Measurements from ENCODE around the gene TOMM22. TPM values are rescaled to one million over a fixed set of nuclear protein-coding genes. Genes with fewer than 3 reads are reported as not detected.

Gene TOMM22
- total and polyA plus RNA-seq, 2 experiments from 2014 or later: 84.0 to 131 TPM

DNA sequence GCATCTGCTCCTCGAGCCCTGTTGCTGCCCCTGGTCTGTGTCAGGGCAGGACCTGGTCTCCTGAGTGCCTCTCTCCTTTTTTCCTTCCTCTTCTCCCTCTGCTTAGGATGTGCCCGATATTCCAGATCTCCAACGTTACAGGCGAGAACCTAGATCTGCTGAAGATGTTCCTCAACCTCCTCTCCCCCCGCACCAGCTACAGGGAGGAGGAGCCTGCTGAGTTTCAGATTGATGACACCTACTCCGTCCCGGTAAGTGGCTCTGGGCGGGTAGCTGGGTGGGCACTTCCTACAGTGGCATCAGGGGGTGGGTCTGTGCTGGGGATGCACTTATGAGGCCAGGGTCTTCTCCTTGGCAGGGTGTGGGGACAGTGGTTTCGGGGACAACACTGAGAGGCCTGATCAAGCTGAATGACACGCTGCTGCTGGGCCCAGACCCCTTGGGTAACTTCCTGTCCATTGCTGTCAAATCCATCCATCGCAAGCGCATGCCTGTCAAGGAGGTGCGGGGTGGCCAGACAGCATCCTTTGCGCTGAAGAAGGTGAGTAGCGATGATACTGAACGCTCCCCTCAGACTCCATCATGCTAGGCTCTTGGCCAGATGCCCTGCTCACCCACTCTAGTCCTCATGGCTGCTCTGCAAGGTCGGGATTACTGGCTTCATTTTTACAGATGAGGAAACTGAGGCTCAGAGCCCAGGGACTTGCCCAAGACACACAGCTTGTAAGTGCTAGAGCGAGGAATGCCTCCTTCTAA, 44.3 kb downstream of the TOMM22 start:
- H3K4me1 ChIP-seq (ENCODE audit: insufficient read depth): no peaks in the 10 kb centered on the region
- ATAC-seq: no peak
- H3K27me3 Mint-ChIP-seq (ENCODE audit: insufficient read depth, low read depth, poor library complexity): peaks cover 5% of the 10 kb centered on the region
- DNase-seq (ENCODE audit: low spot score): no peak
- no peak overlapping the region for H3K27ac ChIP-seq (ENCODE audit: low read depth)
- H3K27me3 ChIP-seq (ENCODE audit: insufficient read depth): no peaks in the 10 kb centered on the region
- H3K9me2 ChIP-seq (ENCODE audit: insufficient read depth): no peaks in the 10 kb centered on the region
- H3K79me2 ChIP-seq (replicated peaks; ENCODE audit: insufficient read depth): no peaks in the 10 kb centered on the region; the same call in 1 of the 2 replicates
- H3K27ac Mint-ChIP-seq: no peak overlapping the region
- H2AFZ ChIP-seq: no peak overlapping the region
- no peaks in the 10 kb centered on the region for H3K9me3 Mint-ChIP-seq
- H3K4me3 ChIP-seq: no peak overlapping the region
- H3K4me2 ChIP-seq: no peak overlapping the region
- H3K4me3 Mint-ChIP-seq: no peak overlapping the region
- peaks cover 93% of the 10 kb centered on the region for H3K36me3 Mint-ChIP-seq (ENCODE audit: low read depth)
- peaks cover 52% of the 10 kb centered on the region for H3K36me3 ChIP-seq (ENCODE audit: insufficient read depth)
- H3F3A ChIP-seq (replicated peaks; ENCODE audit: low read depth): no peaks in the 10 kb centered on the region
- H4K20me1 ChIP-seq (replicated peaks; ENCODE audit: insufficient read depth): peaks cover 9% of the 10 kb centered on the region; the same call in 1 of the 2 replicates
- H3K4me1 Mint-ChIP-seq: no peaks in the 10 kb centered on the region; the same call in 2 of the 3 replicates
- TF ChIP-seq NANOG (IDR thresholded peaks at IDR 0.05; ENCODE audit: borderline replicate concordance): no peak
- no peak for TF ChIP-seq ZNF331 (CRISPR knock-in tag; IDR thresholded peaks at IDR 0.05; ENCODE audit: low read depth)
- TF ChIP-seq STAT1 (IDR thresholded peaks at IDR 0.05; ENCODE audit: unreplicated experiment): no peak
- no peak for TF ChIP-seq JUNB (IDR thresholded peaks at IDR 0.05; ENCODE audit: unreplicated experiment)
- TF ChIP-seq EZH2phosphoT487 (IDR thresholded peaks at IDR 0.05; ENCODE audit: unreplicated experiment): no peak
- TF ChIP-seq, protein P1, sequence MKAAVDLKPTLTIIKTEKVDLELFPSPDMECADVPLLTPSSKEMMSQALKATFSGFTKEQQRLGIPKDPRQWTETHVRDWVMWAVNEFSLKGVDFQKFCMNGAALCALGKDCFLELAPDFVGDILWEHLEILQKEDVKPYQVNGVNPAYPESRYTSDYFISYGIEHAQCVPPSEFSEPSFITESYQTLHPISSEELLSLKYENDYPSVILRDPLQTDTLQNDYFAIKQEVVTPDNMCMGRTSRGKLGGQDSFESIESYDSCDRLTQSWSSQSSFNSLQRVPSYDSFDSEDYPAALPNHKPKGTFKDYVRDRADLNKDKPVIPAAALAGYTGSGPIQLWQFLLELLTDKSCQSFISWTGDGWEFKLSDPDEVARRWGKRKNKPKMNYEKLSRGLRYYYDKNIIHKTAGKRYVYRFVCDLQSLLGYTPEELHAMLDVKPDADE (IDR thresholded peaks at IDR 0.05): no peak
- TF ChIP-seq CREB1 (CRISPR knock-in tag; IDR thresholded peaks at IDR 0.05; ENCODE audit: low read depth): no peak
- TF ChIP-seq, protein P2, sequence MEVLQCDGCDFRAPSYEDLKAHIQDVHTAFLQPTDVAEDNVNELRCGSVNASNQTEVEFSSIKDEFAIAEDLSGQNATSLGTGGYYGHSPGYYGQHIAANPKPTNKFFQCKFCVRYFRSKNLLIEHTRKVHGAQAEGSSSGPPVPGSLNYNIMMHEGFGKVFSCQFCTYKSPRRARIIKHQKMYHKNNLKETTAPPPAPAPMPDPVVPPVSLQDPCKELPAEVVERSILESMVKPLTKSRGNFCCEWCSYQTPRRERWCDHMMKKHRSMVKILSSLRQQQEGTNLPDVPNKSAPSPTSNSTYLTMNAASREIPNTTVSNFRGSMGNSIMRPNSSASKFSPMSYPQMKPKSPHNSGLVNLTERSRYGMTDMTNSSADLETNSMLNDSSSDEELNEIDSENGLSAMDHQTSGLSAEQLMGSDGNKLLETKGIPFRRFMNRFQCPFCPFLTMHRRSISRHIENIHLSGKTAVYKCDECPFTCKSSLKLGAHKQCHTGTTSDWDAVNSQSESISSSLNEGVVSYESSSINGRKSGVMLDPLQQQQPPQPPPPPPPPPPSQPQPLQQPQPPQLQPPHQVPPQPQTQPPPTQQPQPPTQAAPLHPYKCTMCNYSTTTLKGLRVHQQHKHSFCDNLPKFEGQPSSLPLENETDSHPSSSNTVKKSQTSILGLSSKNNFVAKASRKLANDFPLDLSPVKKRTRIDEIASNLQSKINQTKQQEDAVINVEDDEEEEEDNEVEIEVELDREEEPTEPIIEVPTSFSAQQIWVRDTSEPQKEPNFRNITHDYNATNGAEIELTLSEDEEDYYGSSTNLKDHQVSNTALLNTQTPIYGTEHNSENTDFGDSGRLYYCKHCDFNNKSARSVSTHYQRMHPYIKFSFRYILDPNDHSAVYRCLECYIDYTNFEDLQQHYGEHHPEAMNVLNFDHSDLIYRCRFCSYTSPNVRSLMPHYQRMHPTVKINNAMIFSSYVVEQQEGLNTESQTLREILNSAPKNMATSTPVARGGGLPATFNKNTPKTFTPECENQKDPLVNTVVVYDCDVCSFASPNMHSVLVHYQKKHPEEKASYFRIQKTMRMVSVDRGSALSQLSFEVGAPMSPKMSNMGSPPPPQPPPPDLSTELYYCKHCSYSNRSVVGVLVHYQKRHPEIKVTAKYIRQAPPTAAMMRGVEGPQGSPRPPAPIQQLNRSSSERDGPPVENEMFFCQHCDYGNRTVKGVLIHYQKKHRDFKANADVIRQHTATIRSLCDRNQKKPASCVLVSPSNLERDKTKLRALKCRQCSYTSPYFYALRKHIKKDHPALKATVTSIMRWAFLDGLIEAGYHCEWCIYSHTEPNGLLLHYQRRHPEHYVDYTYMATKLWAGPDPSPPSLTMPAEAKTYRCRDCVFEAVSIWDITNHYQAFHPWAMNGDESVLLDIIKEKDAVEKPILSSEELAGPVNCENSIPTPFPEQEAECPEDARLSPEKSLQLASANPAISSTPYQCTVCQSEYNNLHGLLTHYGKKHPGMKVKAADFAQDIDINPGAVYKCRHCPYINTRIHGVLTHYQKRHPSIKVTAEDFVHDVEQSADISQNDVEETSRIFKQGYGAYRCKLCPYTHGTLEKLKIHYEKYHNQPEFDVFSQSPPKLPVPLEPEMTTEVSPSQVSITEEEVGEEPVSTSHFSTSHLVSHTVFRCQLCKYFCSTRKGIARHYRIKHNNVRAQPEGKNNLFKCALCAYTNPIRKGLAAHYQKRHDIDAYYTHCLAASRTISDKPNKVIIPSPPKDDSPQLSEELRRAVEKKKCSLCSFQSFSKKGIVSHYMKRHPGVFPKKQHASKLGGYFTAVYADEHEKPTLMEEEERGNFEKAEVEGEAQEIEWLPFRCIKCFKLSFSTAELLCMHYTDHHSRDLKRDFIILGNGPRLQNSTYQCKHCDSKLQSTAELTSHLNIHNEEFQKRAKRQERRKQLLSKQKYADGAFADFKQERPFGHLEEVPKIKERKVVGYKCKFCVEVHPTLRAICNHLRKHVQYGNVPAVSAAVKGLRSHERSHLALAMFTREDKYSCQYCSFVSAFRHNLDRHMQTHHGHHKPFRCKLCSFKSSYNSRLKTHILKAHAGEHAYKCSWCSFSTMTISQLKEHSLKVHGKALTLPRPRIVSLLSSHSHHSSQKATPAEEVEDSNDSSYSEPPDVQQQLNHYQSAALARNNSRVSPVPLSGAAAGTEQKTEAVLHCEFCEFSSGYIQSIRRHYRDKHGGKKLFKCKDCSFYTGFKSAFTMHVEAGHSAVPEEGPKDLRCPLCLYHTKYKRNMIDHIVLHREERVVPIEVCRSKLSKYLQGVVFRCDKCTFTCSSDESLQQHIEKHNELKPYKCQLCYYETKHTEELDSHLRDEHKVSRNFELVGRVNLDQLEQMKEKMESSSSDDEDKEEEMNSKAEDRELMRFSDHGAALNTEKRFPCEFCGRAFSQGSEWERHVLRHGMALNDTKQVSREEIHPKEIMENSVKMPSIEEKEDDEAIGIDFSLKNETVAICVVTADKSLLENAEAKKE (CRISPR knock-in tag; IDR thresholded peaks at IDR 0.05): no peak
- TF ChIP-seq EZH2 (IDR thresholded peaks at IDR 0.05; ENCODE audit: low read depth, unreplicated experiment): no peak
- no peak for TF ChIP-seq ZNF114 (CRISPR knock-in tag; IDR thresholded peaks at IDR 0.05)
- TF ChIP-seq POLR2AphosphoS5 (IDR thresholded peaks at IDR 0.05; ENCODE audit: low read depth): no peak
- TF ChIP-seq, protein P3, sequence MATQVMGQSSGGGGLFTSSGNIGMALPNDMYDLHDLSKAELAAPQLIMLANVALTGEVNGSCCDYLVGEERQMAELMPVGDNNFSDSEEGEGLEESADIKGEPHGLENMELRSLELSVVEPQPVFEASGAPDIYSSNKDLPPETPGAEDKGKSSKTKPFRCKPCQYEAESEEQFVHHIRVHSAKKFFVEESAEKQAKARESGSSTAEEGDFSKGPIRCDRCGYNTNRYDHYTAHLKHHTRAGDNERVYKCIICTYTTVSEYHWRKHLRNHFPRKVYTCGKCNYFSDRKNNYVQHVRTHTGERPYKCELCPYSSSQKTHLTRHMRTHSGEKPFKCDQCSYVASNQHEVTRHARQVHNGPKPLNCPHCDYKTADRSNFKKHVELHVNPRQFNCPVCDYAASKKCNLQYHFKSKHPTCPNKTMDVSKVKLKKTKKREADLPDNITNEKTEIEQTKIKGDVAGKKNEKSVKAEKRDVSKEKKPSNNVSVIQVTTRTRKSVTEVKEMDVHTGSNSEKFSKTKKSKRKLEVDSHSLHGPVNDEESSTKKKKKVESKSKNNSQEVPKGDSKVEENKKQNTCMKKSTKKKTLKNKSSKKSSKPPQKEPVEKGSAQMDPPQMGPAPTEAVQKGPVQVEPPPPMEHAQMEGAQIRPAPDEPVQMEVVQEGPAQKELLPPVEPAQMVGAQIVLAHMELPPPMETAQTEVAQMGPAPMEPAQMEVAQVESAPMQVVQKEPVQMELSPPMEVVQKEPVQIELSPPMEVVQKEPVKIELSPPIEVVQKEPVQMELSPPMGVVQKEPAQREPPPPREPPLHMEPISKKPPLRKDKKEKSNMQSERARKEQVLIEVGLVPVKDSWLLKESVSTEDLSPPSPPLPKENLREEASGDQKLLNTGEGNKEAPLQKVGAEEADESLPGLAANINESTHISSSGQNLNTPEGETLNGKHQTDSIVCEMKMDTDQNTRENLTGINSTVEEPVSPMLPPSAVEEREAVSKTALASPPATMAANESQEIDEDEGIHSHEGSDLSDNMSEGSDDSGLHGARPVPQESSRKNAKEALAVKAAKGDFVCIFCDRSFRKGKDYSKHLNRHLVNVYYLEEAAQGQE (IDR thresholded peaks at IDR 0.05; ENCODE audit: unreplicated experiment): no peak
- TF ChIP-seq, protein P4, sequence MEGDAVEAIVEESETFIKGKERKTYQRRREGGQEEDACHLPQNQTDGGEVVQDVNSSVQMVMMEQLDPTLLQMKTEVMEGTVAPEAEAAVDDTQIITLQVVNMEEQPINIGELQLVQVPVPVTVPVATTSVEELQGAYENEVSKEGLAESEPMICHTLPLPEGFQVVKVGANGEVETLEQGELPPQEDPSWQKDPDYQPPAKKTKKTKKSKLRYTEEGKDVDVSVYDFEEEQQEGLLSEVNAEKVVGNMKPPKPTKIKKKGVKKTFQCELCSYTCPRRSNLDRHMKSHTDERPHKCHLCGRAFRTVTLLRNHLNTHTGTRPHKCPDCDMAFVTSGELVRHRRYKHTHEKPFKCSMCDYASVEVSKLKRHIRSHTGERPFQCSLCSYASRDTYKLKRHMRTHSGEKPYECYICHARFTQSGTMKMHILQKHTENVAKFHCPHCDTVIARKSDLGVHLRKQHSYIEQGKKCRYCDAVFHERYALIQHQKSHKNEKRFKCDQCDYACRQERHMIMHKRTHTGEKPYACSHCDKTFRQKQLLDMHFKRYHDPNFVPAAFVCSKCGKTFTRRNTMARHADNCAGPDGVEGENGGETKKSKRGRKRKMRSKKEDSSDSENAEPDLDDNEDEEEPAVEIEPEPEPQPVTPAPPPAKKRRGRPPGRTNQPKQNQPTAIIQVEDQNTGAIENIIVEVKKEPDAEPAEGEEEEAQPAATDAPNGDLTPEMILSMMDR (conservative IDR thresholded peaks at IDR 0.05; ENCODE audit: low read depth in 2 of 2): no peak

Data from GM23338 (cell line).